Activated CD8-positive, alpha-beta T cell treated with anti-CD3 and anti-CD28 coated beads, Interleukin-2, amount 10 ng/mL, durations not matched to agents 7 days and 5 days (primary cell): ENCODE data around the gene CLCN5. TPM values are rescaled to one million over a fixed set of nuclear protein-coding genes. Genes with fewer than 3 reads are reported as not detected.
"Not testable (repeated sequence)": the region's sequence is repeated elsewhere in the genome, so short reads cannot be mapped to it uniquely, and the experiment has no call there.

ENCODE experiments used
- ATAC-seq: fragments of 150-1000 bp; cut with Tn5 transposase; one replicate; pipeline ENCODE4 v1.10.0; 2021; ENCODE audit warnings: moderate library complexity
- CTCF ChIA-PET: fragments of 350-600 bp; sonication (Branson Sonifier 250); formaldehyde crosslinking; loops from one replicate; lab custom pipeline; 2021; ENCODE audit warnings: antibody characterized with exemption; lab: Charles Lee
- POLR2A ChIA-PET: fragments of 350-600 bp; sonication (Branson Sonifier 250); formaldehyde crosslinking; loops from one replicate; lab custom pipeline; 2021; ENCODE audit warnings: antibody characterized with exemption; lab: Charles Lee
- DNase-seq: peaks from one replicate; pipeline ENCODE4 v3.0.0-alpha.2; 2020
- H3K27ac Mint-ChIP-seq: one replicate; pipeline ENCODE4 v1.8.0; 2021; ENCODE audit warnings: mild to moderate bottlenecking, mixed read lengths
- H3K27me3 Mint-ChIP-seq: one replicate; pipeline ENCODE4 v1.8.0; 2021; ENCODE audit warnings: low read depth, mixed read lengths
- H3K36me3 Mint-ChIP-seq: one replicate; pipeline ENCODE4 v1.8.0; 2021; ENCODE audit warnings: low read depth, mixed read lengths
- H3K4me1 Mint-ChIP-seq: one replicate; pipeline ENCODE4 v1.8.0; 2021; ENCODE audit warnings: low read depth, mixed read lengths
- H3K4me3 Mint-ChIP-seq: one replicate; pipeline ENCODE4 v1.8.0; 2021; ENCODE audit warnings: mild to moderate bottlenecking, mixed read lengths
- H3K9me3 Mint-ChIP-seq: one replicate; pipeline ENCODE4 v1.8.0; 2022; ENCODE audit warnings: mixed read lengths; ENCODE audit not compliant: insufficient read depth
- total RNA-seq, 2 experiments: library from RNA; stranded (reverse); gene quantifications; one replicate each; pipeline ENCODE4 v1.2.3, GENCODE V29; 2021

The CLCN5 gene
- total RNA-seq, 2 experiments from 2014 or later: 4.0 TPM

GRCh38 chrX:50002067-50002714, 79.8 kb downstream of the CLCN5 start:
- H3K4me3 Mint-ChIP-seq: no peak overlapping the region
- H3K36me3 Mint-ChIP-seq: no peaks in the 10 kb centered on the region
- H3K4me1 Mint-ChIP-seq: peaks cover 4% of the 10 kb centered on the region
- H3K27me3 Mint-ChIP-seq: no peaks in the 10 kb centered on the region
- POLR2A ChIA-PET: no interaction called here
- ATAC-seq (no peak), DNase-seq (no peak)
- H3K9me3 Mint-ChIP-seq: no peaks in the 10 kb centered on the region
- CTCF ChIA-PET: no interaction called here
- H3K27ac Mint-ChIP-seq: no peak overlapping the region

DNA sequence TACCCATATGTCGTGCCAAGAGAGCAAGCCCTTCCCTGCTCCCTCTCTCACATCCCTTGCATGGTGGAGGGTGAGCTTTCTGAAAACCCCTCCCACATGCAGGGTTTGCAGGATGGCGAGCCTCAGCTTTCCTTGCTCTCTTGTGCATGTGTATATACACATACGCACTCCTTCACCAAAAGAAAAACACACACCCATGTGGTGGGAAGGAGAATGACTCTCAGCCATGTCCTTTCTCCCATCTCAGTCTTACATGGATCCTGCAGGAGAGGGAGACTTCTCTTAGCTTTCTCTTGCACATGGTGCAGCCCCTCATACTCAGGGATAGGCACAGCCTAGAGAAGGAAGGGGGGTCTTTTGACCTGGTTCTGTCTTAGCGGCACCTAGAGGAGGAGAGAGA, 81.1 kb downstream of the CLCN5 start:
- Mint-ChIP-seq H3K9me3 (no peaks in the 10 kb centered on the region), H3K27ac (no peak overlapping the region), H3K4me1 (peaks cover 4% of the 10 kb centered on the region), H3K27me3 (no peaks in the 10 kb centered on the region), H3K36me3 (no peaks in the 10 kb centered on the region), H3K4me3 (no peak overlapping the region)
- ATAC-seq: no peak
- DNase-seq: no peak
- CTCF ChIA-PET: no interaction called here
- POLR2A ChIA-PET: no interaction called here

GRCh38 chrX:50003927-50004326, 81.5 kb downstream of the CLCN5 start:
- H3K27ac Mint-ChIP-seq: no peak overlapping the region
- no peaks in the 10 kb centered on the region for H3K9me3 Mint-ChIP-seq
- DNase-seq: no peak
- H3K4me3 Mint-ChIP-seq: no peak overlapping the region
- no peak for ATAC-seq
- CTCF ChIA-PET: no interaction called here
- no peaks in the 10 kb centered on the region for H3K27me3 Mint-ChIP-seq
- POLR2A ChIA-PET: no interaction called here
- peaks cover 4% of the 10 kb centered on the region for H3K4me1 Mint-ChIP-seq
- H3K36me3 Mint-ChIP-seq: no peaks in the 10 kb centered on the region

DNA sequence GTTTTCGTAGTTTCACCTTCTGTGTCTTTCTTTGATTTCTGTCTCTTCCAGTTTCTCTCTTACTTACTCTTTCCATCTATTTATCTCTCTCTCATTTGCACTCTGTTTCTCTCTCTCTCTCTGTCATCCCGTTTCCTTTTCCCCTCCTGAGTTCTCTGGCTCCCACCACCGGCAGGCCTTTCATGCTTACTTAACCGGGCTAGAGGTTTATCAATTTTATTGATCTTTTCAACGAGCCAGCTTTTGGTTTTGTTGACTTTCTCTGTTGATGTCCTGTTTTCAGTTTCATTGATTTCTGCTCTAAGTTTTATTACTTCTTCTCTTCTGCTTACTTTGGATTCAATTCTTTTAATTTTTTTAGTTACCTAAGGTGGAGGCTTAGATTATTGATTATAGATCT, 103.2 kb downstream of the CLCN5 start:
- H3K36me3 Mint-ChIP-seq, H3K4me1 Mint-ChIP-seq, DNase-seq, H3K27ac Mint-ChIP-seq, ATAC-seq, POLR2A ChIA-PET, H3K9me3 Mint-ChIP-seq, CTCF ChIA-PET, H3K4me3 Mint-ChIP-seq, H3K27me3 Mint-ChIP-seq: not testable (repeated sequence)

GRCh38 chrX:50035126-50035525, 112.7 kb downstream of the CLCN5 start:
- DNase-seq (no peak), ATAC-seq (no peak)
- H3K9me3 Mint-ChIP-seq: no peaks in the 10 kb centered on the region
- ChIA-PET POLR2A (no interaction called here), CTCF (no interaction called here)
- no peak overlapping the region for H3K27ac Mint-ChIP-seq
- H3K4me3 Mint-ChIP-seq: no peak overlapping the region
- H3K36me3 Mint-ChIP-seq: no peaks in the 10 kb centered on the region
- H3K27me3 Mint-ChIP-seq: no peaks in the 10 kb centered on the region
- peaks cover 2% of the 10 kb centered on the region for H3K4me1 Mint-ChIP-seq

GRCh38 chrX:50036426-50036825, 114.0 kb downstream of the CLCN5 start:
- ATAC-seq: no peak
- no peak overlapping the region for H3K4me3 Mint-ChIP-seq
- H3K27ac Mint-ChIP-seq: no peak overlapping the region
- no peaks in the 10 kb centered on the region for H3K36me3 Mint-ChIP-seq
- no peak for DNase-seq
- ChIA-PET CTCF (no interaction called here), POLR2A (no interaction called here)
- no peaks in the 10 kb centered on the region for H3K9me3 Mint-ChIP-seq
- H3K27me3 Mint-ChIP-seq: no peaks in the 10 kb centered on the region
- peaks cover 2% of the 10 kb centered on the region for H3K4me1 Mint-ChIP-seq

- H3K27me3 Mint-ChIP-seq: no peaks in the 10 kb centered on the region
- CTCF ChIA-PET: no interaction called here
- no peaks in the 10 kb centered on the region for H3K9me3 Mint-ChIP-seq
- H3K4me3 Mint-ChIP-seq: no peak overlapping the region
- ATAC-seq: no peak
- no peak for DNase-seq
- no peaks in the 10 kb centered on the region for H3K4me1 Mint-ChIP-seq
- POLR2A ChIA-PET: no interaction called here
- no peaks in the 10 kb centered on the region for H3K36me3 Mint-ChIP-seq
- H3K27ac Mint-ChIP-seq: no peak overlapping the region
Measured at GRCh38 chrX:50045823-50046222, 123.4 kb downstream of the CLCN5 start.

GRCh38 chrX:50049228-50049627, 126.8 kb downstream of the CLCN5 start:
- Mint-ChIP-seq H3K36me3 (no peaks in the 10 kb centered on the region), H3K4me1 (no peaks in the 10 kb centered on the region), H3K4me3 (no peak overlapping the region), H3K27ac (no peak overlapping the region), H3K27me3 (no peaks in the 10 kb centered on the region), H3K9me3 (no peaks in the 10 kb centered on the region)
- POLR2A ChIA-PET: no interaction called here
- DNase-seq: no peak
- no peak for ATAC-seq
- CTCF ChIA-PET: no interaction called here

- H3K27ac Mint-ChIP-seq: no peak overlapping the region
- H3K4me1 Mint-ChIP-seq: no peaks in the 10 kb centered on the region
- no peaks in the 10 kb centered on the region for H3K9me3 Mint-ChIP-seq
- no peaks in the 10 kb centered on the region for H3K27me3 Mint-ChIP-seq
- ChIA-PET POLR2A (no interaction called here), CTCF (no interaction called here)
- ATAC-seq (no peak), DNase-seq (no peak)
- H3K36me3 Mint-ChIP-seq: no peaks in the 10 kb centered on the region
- H3K4me3 Mint-ChIP-seq: no peak overlapping the region
Measured at GRCh38 chrX:50054147-50054546, 131.8 kb downstream of the CLCN5 start.

DNA sequence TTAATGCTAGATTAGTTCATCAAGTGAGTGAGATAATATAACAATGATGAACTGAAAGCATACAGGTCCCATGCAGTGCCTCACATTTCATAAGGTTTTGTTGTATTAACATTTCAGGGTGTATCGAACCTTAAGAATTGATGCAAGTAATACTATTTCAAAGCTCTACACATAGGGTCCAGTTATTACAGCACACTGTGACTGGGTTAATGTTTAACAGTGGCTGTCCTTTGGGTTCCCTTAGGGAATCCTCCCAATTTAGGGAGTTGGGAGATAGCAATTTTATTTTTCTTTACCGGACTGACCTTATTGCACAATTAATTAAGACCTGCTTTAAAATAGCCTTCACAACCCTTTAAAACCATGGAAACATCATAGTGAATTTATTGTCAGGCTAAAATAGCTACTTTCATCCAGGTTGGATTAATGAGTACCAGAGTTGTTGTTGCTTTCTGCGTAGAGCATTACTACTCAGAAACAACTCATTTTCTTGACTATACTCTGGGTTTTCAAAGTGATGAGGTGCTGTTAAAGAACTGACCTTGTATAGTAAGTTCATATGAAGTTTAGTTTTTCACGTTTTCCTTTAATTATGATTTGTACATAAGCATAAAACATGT, 144.0 kb downstream of the CLCN5 start:
- no peak overlapping the region for H3K27ac Mint-ChIP-seq
- CTCF ChIA-PET: no interaction called here
- DNase-seq (no peak), ATAC-seq (no peak)
- H3K9me3 Mint-ChIP-seq: no peaks in the 10 kb centered on the region
- no peaks in the 10 kb centered on the region for H3K4me1 Mint-ChIP-seq
- H3K27me3 Mint-ChIP-seq: no peaks in the 10 kb centered on the region
- no peaks in the 10 kb centered on the region for H3K36me3 Mint-ChIP-seq
- no peak overlapping the region for H3K4me3 Mint-ChIP-seq
- POLR2A ChIA-PET: no interaction called here

GRCh38 chrX:50067435-50068284, 145.3 kb downstream of the CLCN5 start:
- ChIA-PET CTCF (no interaction called here), POLR2A (no interaction called here)
- Mint-ChIP-seq H3K4me1 (peaks cover 3% of the 10 kb centered on the region), H3K27ac (no peak overlapping the region), H3K27me3 (no peaks in the 10 kb centered on the region), H3K36me3 (no peaks in the 10 kb centered on the region), H3K4me3 (no peak overlapping the region), H3K9me3 (no peaks in the 10 kb centered on the region)
- no peak for DNase-seq
- ATAC-seq: no peak

GRCh38 chrX:50068285-50068563, 145.8 kb downstream of the CLCN5 start:
- Mint-ChIP-seq H3K9me3 (no peaks in the 10 kb centered on the region), H3K4me3 (no peak overlapping the region), H3K36me3 (no peaks in the 10 kb centered on the region), H3K4me1 (peaks cover 3% of the 10 kb centered on the region), H3K27ac (no peak overlapping the region), H3K27me3 (no peaks in the 10 kb centered on the region)
- DNase-seq (no peak), ATAC-seq (no peak)
- CTCF ChIA-PET: no interaction called here
- POLR2A ChIA-PET: no interaction called here
